Endodermal cell (in vitro differentiated cells): ENCODE measurements around the gene SMIM1. TPM values are rescaled to one million over a fixed set of nuclear protein-coding genes. Genes with fewer than 3 reads are reported as not detected.
A peak's percentile ranks its signal among the peaks of the same experiment; 100 is the strongest.

ENCODE experiments used
- DNase-seq: peaks from one replicate; pipeline ENCODE4 v3.0.0-alpha.2; 2017
- H3K27ac ChIP-seq: 2 replicates; pipeline ENCODE4 v1.5.1; 2013; ENCODE audit warnings: mild to moderate bottlenecking, low read depth, low read length, moderate library complexity
- H3K27me3 ChIP-seq: 2 replicates; pipeline ENCODE4 v1.6.1; 2013; ENCODE audit warnings: mild to moderate bottlenecking, low read length, moderate library complexity; ENCODE audit not compliant: insufficient read depth, control insufficient read depth, poor library complexity, severe bottlenecking
- H3K36me3 ChIP-seq: 2 replicates; pipeline ENCODE4 v1.7.0; 2013; ENCODE audit warnings: mild to moderate bottlenecking, low read length, moderate library complexity; ENCODE audit not compliant: control insufficient read depth, insufficient read depth
- H3K4me1 ChIP-seq: one replicate; pipeline ENCODE4 v1.7.0; 2013; ENCODE audit warnings: low read length; ENCODE audit not compliant: control insufficient read depth, insufficient read depth
- H3K4me3 ChIP-seq: 2 replicates; pipeline ENCODE4 v1.5.1; 2013; ENCODE audit warnings: mild to moderate bottlenecking, low read length, moderate library complexity
- H3K9ac ChIP-seq: 2 replicates; pipeline ENCODE4 v1.6.1; 2013; ENCODE audit warnings: mild to moderate bottlenecking, low read length, moderate library complexity; ENCODE audit not compliant: poor library complexity, severe bottlenecking; ENCODE audit errors: extremely low read depth
- H3K9me3 ChIP-seq: 2 replicates; pipeline ENCODE4 v1.6.1; 2013; ENCODE audit warnings: mild to moderate bottlenecking, low read length, moderate library complexity; ENCODE audit not compliant: control insufficient read depth
- H3K27ac Mint-ChIP-seq: 2 replicates; pipeline ENCODE4 v1.8.0; 2020; ENCODE audit warnings: mixed read lengths
- H3K27me3 Mint-ChIP-seq: 2 replicates; pipeline ENCODE4 v1.8.0; 2021; ENCODE audit warnings: mild to moderate bottlenecking, mixed read lengths; ENCODE audit not compliant: insufficient read depth
- H3K36me3 Mint-ChIP-seq: 2 replicates; pipeline ENCODE4 v1.8.0; 2020; ENCODE audit warnings: low read depth, mixed read lengths
- H3K4me1 Mint-ChIP-seq: 2 replicates; pipeline ENCODE4 v1.8.0; 2020; ENCODE audit warnings: mixed read lengths
- H3K4me3 Mint-ChIP-seq: 2 replicates; pipeline ENCODE4 v1.8.0; 2020; ENCODE audit warnings: mild to moderate bottlenecking, moderate library complexity, mixed read lengths
- H3K9me3 Mint-ChIP-seq: 2 replicates; pipeline ENCODE4 v1.8.0; 2020; ENCODE audit warnings: mild to moderate bottlenecking, mixed read lengths
- CTCF ChIP-seq: fragments of 200-600 bp; sonication (generic); conservative IDR thresholded peaks from 2 replicates; pipeline ENCODE4 v1.5.0; 2021; ENCODE audit warnings: antibody characterized with exemption, mild to moderate bottlenecking
- WGBS, 2 experiments: methylation state at CpG; one replicate each; pipeline versions ENCODE4 v1.1.5 to v1.1.7; 2013; ENCODE audit warnings: missing lambda C conversion rate in 2 of 2, mixed read lengths in 1 of 2; ENCODE audit not compliant: insufficient coverage in 1 of 2, insufficient read length in 1 of 2; 5-methylcytosine and 5-hydroxymethylcytosine counted together
- total RNA-seq, 2 donors: library from RNA; stranded (reverse); fragmentation: NEBNext Ultra II Directional in 1 of 2; extraction: Animal tissue kit (Norgen Biotek cat#: 25700) in 1 of 2; gene quantifications; 2 replicates in 1 of 2; 3 replicates in 1 of 2; pipeline ENCODE4 v1.2.1, GENCODE V29; 2021

SMIM1 gene
- total RNA-seq, 2 donors from 2014 or later: 11.1 to 15.0 TPM

GRCh38 chr1:3821004-3821403 lies 48.5 kb downstream of the SMIM1 start:
- 92 to 95% methylated on average over 6 of the region's 6 CpGs for WGBS, 2 experiments
- H3K27me3 ChIP-seq: no peaks in the 10 kb centered on the region
- H3K4me3 ChIP-seq: no peak overlapping the region
- no peaks in the 10 kb centered on the region for H3K9me3 Mint-ChIP-seq
- H3K36me3 Mint-ChIP-seq: peaks cover 58% of the 10 kb centered on the region
- no peak for DNase-seq
- no peaks in the 10 kb centered on the region for H3K27me3 Mint-ChIP-seq
- H3K4me1 Mint-ChIP-seq: no peaks in the 10 kb centered on the region
- H3K9ac ChIP-seq: no peak overlapping the region
- H3K27ac Mint-ChIP-seq: no peak overlapping the region
- no peak overlapping the region for H3K4me3 Mint-ChIP-seq
- no peaks in the 10 kb centered on the region for H3K4me1 ChIP-seq
- H3K9me3 ChIP-seq: no peaks in the 10 kb centered on the region
- H3K36me3 ChIP-seq: peaks cover 36% of the 10 kb centered on the region
- no peak for TF ChIP-seq CTCF
- H3K27ac ChIP-seq: peak overlapping the region; percentile 76

- Histone ChIP-seq H3K27ac (peak overlapping the region; percentile 76), H3K9ac (no peak overlapping the region), H3K9me3 (no peaks in the 10 kb centered on the region), H3K4me3 (no peak overlapping the region), H3K4me1 (no peaks in the 10 kb centered on the region), H3K27me3 (no peaks in the 10 kb centered on the region), H3K36me3 (peaks cover 37% of the 10 kb centered on the region)
- no peaks in the 10 kb centered on the region for H3K4me1 Mint-ChIP-seq
- peak; percentile 59 for TF ChIP-seq CTCF
- H3K27me3 Mint-ChIP-seq: no peaks in the 10 kb centered on the region
- WGBS, 2 experiments: 92 to 93% methylated on average over 13 of the region's 13 CpGs
- H3K4me3 Mint-ChIP-seq: no peak overlapping the region
- peak; percentile 72 for DNase-seq
- peaks cover 58% of the 10 kb centered on the region for H3K36me3 Mint-ChIP-seq
- no peak overlapping the region for H3K27ac Mint-ChIP-seq
- no peaks in the 10 kb centered on the region for H3K9me3 Mint-ChIP-seq
Observed at GRCh38 chr1:3821447-3821846, 48.9 kb downstream of the SMIM1 start.

- Histone ChIP-seq H3K4me3 (no peak overlapping the region), H3K27ac (peak overlapping the region; percentile 76), H3K27me3 (no peaks in the 10 kb centered on the region), H3K9ac (no peak overlapping the region), H3K4me1 (no peaks in the 10 kb centered on the region), H3K9me3 (no peaks in the 10 kb centered on the region), H3K36me3 (peaks cover 39% of the 10 kb centered on the region)
- Mint-ChIP-seq H3K27ac (peak overlapping the region; percentile 62), H3K27me3 (no peaks in the 10 kb centered on the region), H3K4me1 (no peaks in the 10 kb centered on the region), H3K36me3 (peaks cover 58% of the 10 kb centered on the region), H3K4me3 (no peak overlapping the region), H3K9me3 (no peaks in the 10 kb centered on the region)
- TF ChIP-seq CTCF: no peak
- WGBS, 2 experiments: 89 to 93% methylated on average over 13 to 15 of the region's 15 CpGs
- no peak for DNase-seq
Observed at GRCh38 chr1:3821908-3822307, 49.4 kb downstream of the SMIM1 start.
